HUES64 (cell line): ENCODE measurements around the gene MYH9.

Source experiments
- H3K27ac ChIP-seq: 2 replicates; pipeline ENCODE4 v1.7.0; 2013; ENCODE audit warnings: low read depth, low read length, inconsistent platforms
- H3K27me3 ChIP-seq: 2 replicates; pipeline ENCODE4 v1.6.1; 2013; ENCODE audit warnings: mild to moderate bottlenecking, low read length; ENCODE audit not compliant: insufficient read depth
- H3K36me3 ChIP-seq: 2 replicates; pipeline ENCODE4 v1.6.1; 2013; ENCODE audit warnings: mild to moderate bottlenecking, low read length; ENCODE audit not compliant: insufficient read depth
- H3K4me1 ChIP-seq: 2 replicates; pipeline ENCODE4 v1.6.1; 2013; ENCODE audit warnings: mild to moderate bottlenecking, low read length, moderate library complexity; ENCODE audit not compliant: insufficient read depth
- H3K4me3 ChIP-seq: 2 replicates; pipeline ENCODE4 v1.5.1; 2013; ENCODE audit warnings: mild to moderate bottlenecking, low read length, moderate library complexity
- H3K9ac ChIP-seq: 2 replicates; pipeline ENCODE4 v1.6.1; 2013; ENCODE audit warnings: mild to moderate bottlenecking, low read depth, low read length
- H3K9me3 ChIP-seq: 2 replicates; pipeline ENCODE4 v1.6.1; 2013; ENCODE audit warnings: low read depth, low read length; ENCODE audit not compliant: insufficient read depth
- WGBS: fragments of 150-250, 120-280 bp; methylation state at CpG from one replicate; pipeline ENCODE4 v1.1.7; 2013; ENCODE audit warnings: missing lambda C conversion rate; 5-methylcytosine and 5-hydroxymethylcytosine counted together

Gene MYH9

GRCh38 chr22:36339171-36340065, 48.3 kb downstream of the MYH9 start:
- peaks cover 95% of the 10 kb centered on the region for H3K36me3 ChIP-seq

GRCh38 chr22:36337365-36338130, 50.2 kb downstream of the MYH9 start:
- Histone ChIP-seq H3K27me3 (no peaks in the 10 kb centered on the region), H3K9ac (peak overlapping the region; percentile 33; the same call in 1 of the 2 replicates), H3K4me3 (no peak overlapping the region), H3K36me3 (peaks cover 93% of the 10 kb centered on the region), H3K4me1 (peaks cover 33% of the 10 kb centered on the region), H3K9me3 (no peaks in the 10 kb centered on the region), H3K27ac (no peak overlapping the region)
- 94% methylated on average over 8 of the region's 8 CpGs for WGBS

More at GRCh38 chr22:36339171-36340065, 48.3 kb downstream of the MYH9 start:
- Histone ChIP-seq H3K9ac (no peak overlapping the region), H3K27me3 (no peaks in the 10 kb centered on the region), H3K27ac (no peak overlapping the region), H3K4me3 (no peak overlapping the region), H3K9me3 (no peaks in the 10 kb centered on the region), H3K4me1 (peaks cover 26% of the 10 kb centered on the region)
- 97% methylated on average over 6 of the region's 6 CpGs for WGBS

GRCh38 chr22:36336246-36337182, 51.3 kb downstream of the MYH9 start:
- H3K36me3 ChIP-seq, result peaks cover 90% of the 10 kb centered on the region
- peak overlapping the region; percentile 78 for H3K27ac ChIP-seq
- 88% methylated on average over 26 of the region's 26 CpGs for WGBS
- H3K9me3 ChIP-seq, result no peaks in the 10 kb centered on the region
- H3K27me3 ChIP-seq, result no peaks in the 10 kb centered on the region
- H3K9ac ChIP-seq, result no peak overlapping the region; the same call in 1 of the 2 replicates
- H3K4me3 ChIP-seq, result no peak overlapping the region
- peaks cover 38% of the 10 kb centered on the region for H3K4me1 ChIP-seq

GRCh38 chr22:36335621-36336020, 52.1 kb downstream of the MYH9 start:
- WGBS, result 91% methylated on average over 9 of the region's 9 CpGs
- peaks cover 46% of the 10 kb centered on the region for H3K4me1 ChIP-seq
- H3K27ac ChIP-seq, result peak overlapping the region; percentile 78
- H3K9ac ChIP-seq, result peak overlapping the region; percentile 44; the same call in 1 of the 2 replicates
- H3K36me3 ChIP-seq, result peaks cover 87% of the 10 kb centered on the region
- H3K4me3 ChIP-seq, result no peak overlapping the region
- H3K9me3 ChIP-seq, result no peaks in the 10 kb centered on the region
- H3K27me3 ChIP-seq, result no peaks in the 10 kb centered on the region

- Histone ChIP-seq H3K9ac (peak overlapping the region; percentile 44; the same call in 1 of the 2 replicates), H3K36me3 (peaks cover 85% of the 10 kb centered on the region), H3K4me1 (peaks cover 52% of the 10 kb centered on the region), H3K4me3 (no peak overlapping the region), H3K27me3 (no peaks in the 10 kb centered on the region), H3K27ac (peak overlapping the region; percentile 78), H3K9me3 (no peaks in the 10 kb centered on the region)
- 87% methylated on average over 17 of the region's 17 CpGs for WGBS
These were observed 52.8 kb downstream of the MYH9 start for GRCh38 chr22:36334821-36335603.

GRCh38 chr22:36334081-36334820, 53.5 kb downstream of the MYH9 start:
- Histone ChIP-seq H3K9me3 (no peaks in the 10 kb centered on the region), H3K27me3 (no peaks in the 10 kb centered on the region), H3K27ac (peak overlapping the region; percentile 94), H3K4me1 (peaks cover 57% of the 10 kb centered on the region), H3K4me3 (no peak overlapping the region), H3K36me3 (peaks cover 77% of the 10 kb centered on the region), H3K9ac (no peak overlapping the region; the same call in 1 of the 2 replicates)
- 93% methylated on average over 25 of the region's 25 CpGs for WGBS

GRCh38 chr22:36333644-36334043, 54.1 kb downstream of the MYH9 start:
- H3K27me3 ChIP-seq, result no peaks in the 10 kb centered on the region
- no peak overlapping the region for H3K4me3 ChIP-seq
- WGBS, result 85% methylated on average over 5 of the region's 5 CpGs
- peaks cover 73% of the 10 kb centered on the region for H3K36me3 ChIP-seq
- peak overlapping the region; percentile 94 for H3K27ac ChIP-seq
- H3K4me1 ChIP-seq, result peaks cover 62% of the 10 kb centered on the region
- H3K9me3 ChIP-seq, result no peaks in the 10 kb centered on the region
- no peak overlapping the region; the same call in 1 of the 2 replicates for H3K9ac ChIP-seq

GRCh38 chr22:36332623-36333332, 55.0 kb downstream of the MYH9 start:
- peak overlapping the region; percentile 94 for H3K27ac ChIP-seq
- H3K9ac ChIP-seq, result peak overlapping the region; percentile 82; the same call in 1 of the 2 replicates
- no peaks in the 10 kb centered on the region for H3K27me3 ChIP-seq
- no peak overlapping the region for H3K4me3 ChIP-seq
- H3K4me1 ChIP-seq, result peaks cover 69% of the 10 kb centered on the region
- no peaks in the 10 kb centered on the region for H3K9me3 ChIP-seq
- 81% methylated on average over 13 of the region's 13 CpGs for WGBS
- peaks cover 77% of the 10 kb centered on the region for H3K36me3 ChIP-seq

- 88% methylated on average over 15 of the region's 15 CpGs for WGBS
- H3K4me3 ChIP-seq, result no peak overlapping the region
- no peaks in the 10 kb centered on the region for H3K27me3 ChIP-seq
- H3K27ac ChIP-seq, result peak overlapping the region; percentile 94
- peak overlapping the region; percentile 82; the same call in 1 of the 2 replicates for H3K9ac ChIP-seq
- no peaks in the 10 kb centered on the region for H3K9me3 ChIP-seq
- peaks cover 69% of the 10 kb centered on the region for H3K4me1 ChIP-seq
- peaks cover 77% of the 10 kb centered on the region for H3K36me3 ChIP-seq
These were observed 55.7 kb downstream of the MYH9 start for GRCh38 chr22:36331912-36332622.
